GM12801 (cell line): Measurements from ENCODE around the gene DNAJB9.

Source experiments
- TF ChIP-seq, protein P1 (sequence below): IDR thresholded peaks from one replicate; pipeline ENCODE4 v1.5.1; 2011; ENCODE audit warnings: control low read depth; ENCODE audit not compliant: insufficient read length; ENCODE audit errors: extremely low read depth

The DNAJB9 gene

DNA sequence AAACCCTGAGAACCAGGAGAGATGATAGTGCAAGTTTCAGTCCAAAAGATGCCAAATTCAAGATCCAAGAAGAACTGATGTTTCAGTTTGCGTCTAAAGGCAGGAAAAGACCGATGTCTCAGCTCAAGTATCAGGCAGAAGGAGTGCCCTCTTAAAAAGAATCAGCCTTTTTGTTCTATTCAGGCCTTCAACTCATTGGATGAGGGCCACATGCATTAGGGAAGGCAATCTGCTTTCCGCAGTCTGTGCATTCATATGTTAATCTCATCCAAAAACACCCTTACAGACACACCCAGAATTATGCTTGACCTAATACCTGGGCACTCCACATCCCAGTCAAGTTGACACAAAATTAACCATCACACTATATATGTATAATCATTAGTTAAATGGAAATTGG lies 45.2 kb downstream of the DNAJB9 start:
- TF ChIP-seq, protein P1, sequence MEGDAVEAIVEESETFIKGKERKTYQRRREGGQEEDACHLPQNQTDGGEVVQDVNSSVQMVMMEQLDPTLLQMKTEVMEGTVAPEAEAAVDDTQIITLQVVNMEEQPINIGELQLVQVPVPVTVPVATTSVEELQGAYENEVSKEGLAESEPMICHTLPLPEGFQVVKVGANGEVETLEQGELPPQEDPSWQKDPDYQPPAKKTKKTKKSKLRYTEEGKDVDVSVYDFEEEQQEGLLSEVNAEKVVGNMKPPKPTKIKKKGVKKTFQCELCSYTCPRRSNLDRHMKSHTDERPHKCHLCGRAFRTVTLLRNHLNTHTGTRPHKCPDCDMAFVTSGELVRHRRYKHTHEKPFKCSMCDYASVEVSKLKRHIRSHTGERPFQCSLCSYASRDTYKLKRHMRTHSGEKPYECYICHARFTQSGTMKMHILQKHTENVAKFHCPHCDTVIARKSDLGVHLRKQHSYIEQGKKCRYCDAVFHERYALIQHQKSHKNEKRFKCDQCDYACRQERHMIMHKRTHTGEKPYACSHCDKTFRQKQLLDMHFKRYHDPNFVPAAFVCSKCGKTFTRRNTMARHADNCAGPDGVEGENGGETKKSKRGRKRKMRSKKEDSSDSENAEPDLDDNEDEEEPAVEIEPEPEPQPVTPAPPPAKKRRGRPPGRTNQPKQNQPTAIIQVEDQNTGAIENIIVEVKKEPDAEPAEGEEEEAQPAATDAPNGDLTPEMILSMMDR: no peak

DNA sequence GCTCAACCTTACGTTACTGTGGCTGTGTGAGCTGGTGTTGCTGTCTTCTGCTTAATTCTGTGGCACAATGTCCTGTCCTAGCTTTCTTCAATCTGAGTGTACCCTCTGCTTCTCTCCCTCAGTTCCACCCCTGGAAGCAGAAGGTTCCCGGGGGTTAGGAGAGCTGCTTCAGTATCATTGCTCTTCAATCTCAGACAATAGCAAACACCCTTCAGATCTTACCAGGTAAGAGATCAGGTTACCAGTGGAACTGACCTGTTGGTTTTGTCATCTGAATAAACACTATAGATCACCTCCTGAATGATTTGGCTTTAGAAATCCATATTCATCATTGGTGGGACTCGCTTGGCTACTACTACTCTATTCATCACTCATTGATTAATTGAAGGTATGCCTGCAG lies 48.4 kb downstream of the DNAJB9 start:
- TF ChIP-seq, protein P1: no peak

DNA sequence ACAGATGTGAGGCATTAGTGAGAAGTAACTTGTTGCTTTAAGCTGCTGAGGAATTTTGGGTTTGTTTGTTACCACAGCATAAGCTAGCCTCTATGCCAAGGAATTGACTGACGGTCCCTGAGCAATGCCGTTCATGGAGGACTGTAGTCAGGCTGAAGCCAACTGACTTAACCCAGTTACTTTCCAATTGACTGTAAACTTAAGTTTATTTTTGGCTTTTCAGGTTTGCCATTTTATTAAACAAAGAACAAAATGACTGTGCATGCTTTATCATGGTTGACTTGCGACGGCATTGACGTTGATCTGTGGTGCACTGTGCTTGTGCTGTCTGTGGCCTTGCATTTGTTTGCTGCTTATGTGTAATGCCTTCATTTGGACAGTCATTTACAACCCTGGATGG lies 53.5 kb downstream of the DNAJB9 start:
- TF ChIP-seq, protein P1: no peak
